Femur (tissue), 1 donor: ENCODE results near the gene TRABD.
"Not testable (repeated sequence)": the region's sequence is repeated elsewhere in the genome, so short reads cannot be mapped to it uniquely, and the experiment has no call there.

ENCODE experiments used
- DNase-seq: peaks from one replicate; pipeline ENCODE4 v3.0.0-alpha.2; 2017

TRABD gene

DNA sequence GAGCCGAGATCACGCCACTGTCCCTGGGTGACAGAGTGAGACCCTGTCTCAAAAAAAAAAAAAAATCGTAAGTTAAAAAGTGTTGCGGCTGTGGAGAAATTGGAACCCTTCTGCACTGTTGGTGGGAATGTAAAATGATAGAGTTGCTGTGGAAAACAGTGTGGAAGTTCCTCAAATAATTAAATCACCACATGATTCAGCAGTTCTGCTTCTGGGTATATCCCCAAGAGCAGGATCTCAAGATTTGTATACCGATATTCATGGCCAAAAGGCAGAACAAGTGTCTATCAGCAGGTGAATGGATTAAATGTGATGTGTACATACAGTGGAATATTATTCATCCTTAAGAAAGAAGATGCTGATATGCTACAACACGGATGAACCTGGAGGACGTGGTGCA lies 18.9 kb downstream of the TRABD start:
- DNase-seq = no peak

DNA sequence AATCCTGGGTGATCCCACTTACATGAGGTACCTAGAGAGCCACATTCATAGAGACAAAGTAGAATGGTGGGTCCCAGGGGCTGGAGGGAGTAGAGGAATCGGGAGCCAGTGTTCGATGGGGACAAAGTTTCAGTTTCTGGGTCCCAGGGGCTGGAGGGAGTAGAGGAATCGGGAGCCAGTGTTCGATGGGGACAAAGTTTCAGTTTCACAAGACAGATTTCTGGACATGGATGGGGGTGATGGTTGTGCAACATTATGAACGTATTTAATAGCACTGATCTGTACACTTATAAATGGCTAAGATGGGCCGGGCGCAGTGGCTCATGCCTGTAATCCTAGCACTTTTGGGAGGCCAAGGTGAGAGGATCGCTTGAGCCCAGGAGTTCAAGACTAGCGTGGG lies 19.3 kb downstream of the TRABD start:
- DNase-seq = not testable (repeated sequence)

GRCh38 chr22:50205781-50206569 lies 20.3 kb downstream of the TRABD start:
- peak; percentile 20 for DNase-seq

DNA sequence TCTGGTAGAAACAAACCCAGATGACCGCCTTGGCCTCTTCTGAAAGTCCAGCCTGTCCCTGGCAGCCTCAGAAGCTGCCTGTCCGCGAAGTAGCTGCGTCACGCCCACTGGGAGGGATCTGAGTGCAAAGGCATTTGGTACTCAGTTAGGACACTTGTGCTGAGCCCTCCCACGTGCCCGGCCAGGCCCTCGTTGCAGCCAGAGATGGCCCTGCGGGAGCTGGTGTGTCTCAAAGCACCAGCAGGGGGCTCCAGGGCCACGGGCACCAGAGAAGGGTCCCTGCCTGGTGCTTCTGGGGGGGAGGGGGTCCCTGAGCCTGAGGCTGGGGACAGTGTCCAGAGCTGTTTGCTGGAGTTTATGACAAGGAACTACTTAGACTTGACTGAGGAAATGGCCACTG lies 20.9 kb downstream of the TRABD start:
- DNase-seq = peak; percentile 43

- DNase-seq = peak; percentile 64
Measured at GRCh38 chr22:50207383-50208140, 21.8 kb downstream of the TRABD start.

DNA sequence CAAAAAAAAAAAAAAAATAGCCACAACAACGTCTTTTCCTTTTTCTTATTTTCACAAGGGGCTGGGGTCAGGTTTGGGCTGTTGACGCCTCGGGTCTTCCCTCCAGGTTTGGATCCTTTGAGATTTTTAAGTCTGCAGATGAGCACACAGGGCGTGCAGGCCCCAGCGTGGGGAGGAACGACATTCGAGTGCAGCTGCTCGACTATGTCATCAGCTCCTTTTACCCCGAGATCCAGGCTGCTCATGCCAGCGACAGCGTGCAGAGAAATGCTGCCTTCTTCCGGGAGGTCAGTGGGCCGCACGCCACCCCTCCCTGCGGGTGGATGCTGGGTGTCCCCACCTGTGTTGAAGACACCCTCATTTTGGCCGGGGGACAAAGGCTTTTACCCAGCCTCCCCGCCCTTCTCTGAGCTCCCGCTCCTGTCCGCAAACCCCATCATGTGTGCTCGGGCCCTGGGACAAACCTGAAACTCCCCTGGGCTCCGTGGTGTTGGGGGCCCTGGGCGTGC lies 22.8 kb downstream of the TRABD start:
- peak; percentile 32 for DNase-seq

- peak; percentile 31 for DNase-seq
Measured at GRCh38 chr22:50208939-50209892, 23.5 kb downstream of the TRABD start.

DNA sequence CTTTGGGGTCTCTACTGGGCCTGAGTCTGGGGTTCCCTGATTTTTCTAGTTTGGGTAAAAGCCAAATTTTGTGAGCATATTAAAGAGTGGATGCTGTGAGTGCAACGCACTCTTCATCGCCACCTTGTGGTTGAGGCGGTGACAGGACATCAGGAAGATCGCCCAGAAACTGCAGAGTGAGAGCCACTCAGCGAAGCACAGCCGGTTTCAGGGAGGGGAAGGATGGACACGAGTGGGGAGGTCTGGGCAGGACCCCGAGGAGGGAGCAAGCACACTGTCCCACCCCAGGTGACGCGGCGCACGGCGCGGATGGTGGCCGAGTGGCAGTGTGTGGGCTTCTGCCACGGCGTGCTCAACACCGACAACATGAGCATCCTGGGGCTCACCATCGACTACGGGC lies 24.2 kb downstream of the TRABD start:
- peak; percentile 71 for DNase-seq

DNA sequence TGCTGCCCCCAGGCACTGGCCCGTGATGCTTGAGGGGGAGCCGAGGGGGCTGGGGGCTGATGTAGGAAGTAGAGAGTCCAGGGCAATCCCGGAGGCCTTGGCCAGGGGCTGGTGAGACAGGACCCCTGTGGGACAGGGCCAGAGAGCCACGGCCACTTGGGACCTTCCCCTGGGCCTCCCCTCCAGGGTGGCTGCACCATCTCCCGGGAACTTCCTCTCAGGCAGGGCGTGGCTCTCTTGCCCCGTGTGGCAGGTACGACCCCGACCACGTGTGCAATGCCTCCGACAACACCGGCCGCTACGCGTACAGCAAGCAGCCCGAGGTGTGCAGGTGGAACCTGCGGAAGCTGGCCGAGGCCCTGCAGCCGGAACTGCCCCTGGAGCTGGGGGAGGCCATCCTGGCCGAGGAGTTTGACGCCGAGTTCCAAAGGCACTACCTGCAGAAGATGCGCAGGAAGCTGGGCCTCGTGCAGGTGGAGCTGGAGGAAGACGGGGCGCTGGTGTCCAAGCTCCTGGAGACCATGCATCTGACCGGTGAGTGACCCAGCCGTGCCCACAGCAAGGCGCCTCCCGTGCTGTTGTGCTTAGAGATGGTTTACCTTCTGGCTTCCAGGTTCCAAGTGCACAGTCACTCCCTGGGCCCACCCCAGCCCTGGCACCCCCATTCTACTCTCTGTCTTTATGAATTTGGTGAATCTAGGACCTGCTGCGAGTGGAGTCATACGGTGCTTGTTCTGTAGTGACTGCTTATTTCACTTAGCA lies 24.8 kb downstream of the TRABD start:
- DNase-seq = peak; percentile 30

DNA sequence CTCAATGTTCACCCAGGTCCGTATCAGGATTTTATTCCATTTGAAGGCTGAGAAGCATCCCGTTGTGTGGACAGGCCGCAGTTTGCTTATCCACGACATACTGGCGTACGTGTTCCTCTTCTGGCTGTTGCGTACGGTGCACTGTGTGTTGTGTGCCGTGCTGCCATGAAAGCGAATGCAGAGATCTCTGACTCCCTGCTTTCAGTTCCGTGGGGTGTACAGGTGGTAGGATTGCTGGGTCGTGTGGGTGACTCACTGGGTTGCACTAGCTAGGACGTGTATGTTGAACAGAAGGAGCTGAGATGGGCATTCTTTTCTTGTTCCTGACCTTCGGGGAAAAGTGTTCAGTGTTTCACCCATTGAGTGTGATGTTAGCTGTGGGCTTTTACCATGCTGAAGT lies 25.4 kb downstream of the TRABD start:
- DNase-seq = peak; percentile 10

GRCh38 chr22:50213263-50213662 lies 27.6 kb downstream of the TRABD start:
- no peak for DNase-seq

DNA sequence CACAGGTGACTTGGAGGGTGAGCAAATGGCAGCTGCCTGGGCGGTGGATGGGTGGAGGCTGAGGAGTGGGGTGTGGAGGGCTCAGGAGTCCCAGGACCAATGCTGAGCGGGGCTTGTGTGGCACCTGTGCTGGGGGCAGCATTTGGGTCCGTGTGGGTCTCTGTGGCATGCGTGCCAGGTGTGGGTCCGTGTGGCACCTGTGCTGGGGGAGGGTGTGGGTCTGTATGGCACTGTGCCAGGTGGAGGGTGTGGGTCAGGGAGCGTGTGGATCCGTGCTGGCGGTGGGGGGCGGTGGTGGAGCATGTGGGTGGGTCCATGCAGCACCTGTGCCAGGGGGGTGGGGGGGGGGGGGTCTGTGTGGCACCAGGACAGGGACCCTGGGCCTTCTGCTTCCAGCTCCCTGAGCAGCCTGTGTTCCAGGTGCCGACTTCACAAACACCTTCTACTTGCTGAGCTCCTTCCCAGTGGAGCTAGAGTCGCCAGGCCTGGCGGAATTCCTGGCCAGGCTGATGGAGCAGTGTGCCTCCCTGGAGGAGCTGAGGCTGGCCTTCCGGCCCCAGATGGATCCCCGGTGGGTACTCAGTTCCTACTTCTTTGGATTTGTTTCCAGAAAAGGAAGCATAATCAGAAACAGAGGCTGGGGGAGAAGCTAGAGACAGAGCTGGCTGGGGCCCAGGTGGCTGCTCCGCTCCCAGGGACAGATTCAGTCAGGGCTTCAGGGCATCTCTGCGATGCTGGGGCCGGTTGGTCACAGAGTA lies 29.8 kb downstream of the TRABD start:
- peak; percentile 40 for DNase-seq

DNA sequence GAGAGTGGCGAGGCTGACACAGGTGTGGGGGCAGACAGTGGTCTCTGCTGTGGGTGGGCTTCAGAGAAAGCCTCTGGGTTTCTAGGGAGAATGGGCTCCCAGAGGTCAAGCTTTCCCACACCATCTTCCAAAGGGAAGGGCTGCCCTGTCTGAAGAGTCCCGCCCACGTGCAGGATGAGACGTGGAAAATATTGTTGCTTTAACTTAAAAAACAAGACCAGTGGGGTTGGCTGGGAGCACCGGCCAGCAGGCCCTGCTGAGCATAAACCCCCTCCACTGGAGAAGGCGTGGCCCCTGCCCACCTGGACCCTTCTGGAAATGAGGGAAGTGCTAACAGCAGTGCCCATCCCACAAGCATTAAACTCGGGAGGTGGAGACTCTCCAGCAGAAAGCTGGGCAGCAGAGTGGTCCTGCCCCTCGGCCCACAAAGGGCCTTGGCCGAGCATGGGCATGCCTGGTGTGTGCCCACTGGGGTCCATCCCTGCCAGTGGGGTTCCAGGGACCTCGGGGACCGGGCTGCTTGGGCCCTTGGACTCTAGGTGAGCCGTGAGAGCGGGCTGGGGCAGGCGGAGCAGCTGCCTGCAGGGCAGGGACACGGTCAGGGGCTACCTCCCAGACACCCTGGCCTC lies 30.5 kb downstream of the TRABD start:
- DNase-seq = peak; percentile 31

GRCh38 chr22:50216684-50217520 lies 31.2 kb downstream of the TRABD start:
- peak; percentile 30 for DNase-seq

- DNase-seq = peak; percentile 26
Measured at GRCh38 chr22:50217543-50218152, 31.9 kb downstream of the TRABD start.

DNA sequence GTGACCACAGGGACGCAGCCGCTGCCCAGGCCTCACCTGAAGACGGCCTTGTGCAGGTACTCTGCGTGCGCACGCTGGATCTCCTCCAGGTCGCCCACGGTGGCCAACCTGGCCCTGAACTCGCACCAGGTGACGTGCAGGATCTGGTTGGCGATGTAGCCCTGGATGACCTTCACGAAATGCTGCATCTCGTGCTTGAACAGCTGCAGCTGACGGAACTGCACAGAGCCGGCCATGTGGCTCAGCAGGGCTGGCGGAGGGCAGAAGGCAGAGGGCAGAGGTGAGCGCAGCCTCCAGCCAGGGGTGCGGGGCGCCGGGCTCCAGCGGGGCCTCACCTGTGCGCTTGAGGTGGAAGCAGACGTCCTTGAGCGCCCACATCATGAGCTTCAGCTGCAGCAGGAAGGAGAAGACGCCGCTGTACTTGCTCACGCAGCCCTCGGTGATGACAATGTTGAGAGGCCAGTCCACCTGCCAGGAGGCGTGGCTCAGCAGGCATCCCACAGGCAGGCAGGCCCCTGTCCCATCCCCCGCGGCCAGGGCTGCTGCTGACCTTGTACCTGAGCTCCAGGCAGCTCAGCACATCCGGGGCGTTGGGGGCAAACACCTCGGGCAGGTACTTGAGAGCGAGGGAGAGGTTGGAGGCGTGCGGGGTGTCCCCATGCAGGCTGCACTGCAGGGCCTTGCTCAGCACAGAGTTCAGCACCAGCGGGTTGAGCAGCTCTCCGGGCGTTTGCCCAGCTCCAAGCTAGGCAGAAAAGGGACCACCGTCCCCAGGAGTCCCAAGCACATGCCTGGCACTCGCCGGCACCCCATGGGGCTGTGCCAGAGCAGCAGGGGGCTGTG lies 32.7 kb downstream of the TRABD start:
- DNase-seq = peak; percentile 30

GRCh38 chr22:50218996-50219727 lies 33.4 kb downstream of the TRABD start:
- peak; percentile 87 for DNase-seq
